HCT116 (cell line): ENCODE results near the gene FAM234B. TPM values are rescaled to one million over a fixed set of nuclear protein-coding genes. Genes with fewer than 3 reads are reported as not detected.
A peak's percentile ranks its signal among the peaks of the same experiment; 100 is the strongest.

Experiments used
- ATAC-seq: fragments of 200-7000 bp; cut with Tn5 transposase; 2 replicates; pipeline ENCODE4 v1.9.1; 2020; ENCODE audit warnings: mild to moderate bottlenecking, moderate library complexity
- BruUV-seq: library from RNA; stranded (reverse); fragments of 400-500 nt; replicated peaks from 2 replicates; lab custom pipeline; 2021; lab: Mats Ljungman, UMichigan
- CTCF ChIA-PET: fragments of 300-600 bp; sonication (Branson Sonifier 250); formaldehyde crosslinking; loops from one replicate; lab custom pipeline; 2021; ENCODE audit warnings: antibody characterized with exemption; lab: Charles Lee
- POLR2A ChIA-PET: fragments of 300-600, 350-600 bp; sonication (Branson Sonifier 250); formaldehyde crosslinking; loops from one replicate; lab custom pipeline; 2021; ENCODE audit warnings: antibody characterized with exemption; lab: Charles Lee
- RAD21 ChIA-PET, 2 experiments: fragments of 300-600 bp; sonication (Branson Sonifier 250); formaldehyde crosslinking; loops; one replicate each; lab custom pipeline; 2023; ENCODE audit warnings: low total read pairs in 2 of 2; ENCODE audit not compliant: uncharacterized antibody in 2 of 2, unreplicated experiment in 2 of 2, low non-redundant PET in 1 of 2; lab: Charles Lee
- DNase-seq: peaks from one replicate; pipeline ENCODE4 v3.0.0-alpha.2; 2010; ENCODE audit warnings: low read depth, low spot score
- H2AFZ ChIP-seq: fragments of 200-600 bp; shearing (Covaris generic), sonication (generic); 2 replicates; pipeline ENCODE4 v1.6.1; 2017; ENCODE audit warnings: low read depth, mixed run types, mixed read lengths, antibody characterized with exemption, low read length; ENCODE audit not compliant: poor library complexity, severe bottlenecking
- H3K27ac ChIP-seq: 2 replicates; pipeline ENCODE4 v1.5.1; 2012; ENCODE audit warnings: low read depth, low read length
- H3K27me3 ChIP-seq: fragments of 200-600 bp; sonication (generic); 2 replicates; pipeline ENCODE4 v1.6.1; 2016; ENCODE audit warnings: mixed run types, low read length, mixed read lengths; ENCODE audit not compliant: insufficient read depth
- H3K36me3 ChIP-seq, 2 experiments: fragments of 200-500 bp in 1 of 2; fragments of 200-600 bp in 1 of 2; sonication (Bioruptor generic) in 1 of 2; sonication (generic) in 1 of 2; 2 replicates each; pipeline versions ENCODE4 v1.5.1 to v1.6.1; 2014 to 2016; ENCODE audit warnings: low read length in 2 of 2, inconsistent platforms in 1 of 2, mixed read lengths in 1 of 2, mixed run types in 1 of 2; ENCODE audit not compliant: insufficient read depth in 2 of 2, control insufficient read depth in 1 of 2
- H3K4me1 ChIP-seq, 2 experiments: fragments of 200-600 bp in 1 of 2; sonication (generic) in 1 of 2; 2 replicates each; pipeline versions ENCODE4 v1.5.1 to v1.6.1; 2012 to 2017; ENCODE audit warnings: low read length in 2 of 2, inconsistent platforms in 1 of 2, mild to moderate bottlenecking in 1 of 2, mixed read lengths in 1 of 2, mixed run types in 1 of 2, moderate library complexity in 1 of 2; ENCODE audit not compliant: insufficient read depth in 2 of 2, control insufficient read depth in 1 of 2
- H3K4me2 ChIP-seq: fragments of 200-600 bp; sonication (generic); 2 replicates; pipeline ENCODE4 v1.6.1; 2017; ENCODE audit warnings: mixed run types, low read length, mixed read lengths
- H3K4me3 ChIP-seq, 2 experiments: fragments of 200-600 bp in 1 of 2; sonication (generic) in 1 of 2; replicated peaks in 1 of 2; 2 replicates each; pipeline ENCODE4 v1.5.1; 2011 to 2016; ENCODE audit warnings: low read length in 2 of 2, control low read depth in 1 of 2, low read depth in 1 of 2, mild to moderate bottlenecking in 1 of 2, mixed read lengths in 1 of 2, mixed run types in 1 of 2
- H3K79me2 ChIP-seq: fragments of 200-600 bp; sonication (generic); 2 replicates; pipeline ENCODE4 v1.6.1; 2017; ENCODE audit warnings: mild to moderate bottlenecking, mixed run types, low read length, moderate library complexity, mixed read lengths; ENCODE audit not compliant: insufficient read depth
- H3K9ac ChIP-seq: fragments of 200-600 bp; sonication (generic); 2 replicates; pipeline ENCODE4 v1.6.1; 2016; ENCODE audit warnings: low read length, mixed read lengths
- H3K9me2 ChIP-seq: fragments of 200-600 bp; sonication (generic), shearing (Covaris generic); 2 replicates; pipeline ENCODE4 v1.6.1; 2017; ENCODE audit warnings: mixed run types, mild to moderate bottlenecking, moderate library complexity; ENCODE audit not compliant: insufficient read depth
- H3K9me3 ChIP-seq, 2 experiments: fragments of 200-500 bp in 1 of 2; fragments of 200-600 bp in 1 of 2; sonication (Bioruptor generic) in 1 of 2; sonication (generic) in 1 of 2; 2 replicates each; pipeline ENCODE4 v1.6.1; 2014 to 2017; ENCODE audit warnings: low read length in 2 of 2, mixed read lengths in 2 of 2, inconsistent platforms in 1 of 2, low read depth in 1 of 2, mild to moderate bottlenecking in 1 of 2, mixed run types in 1 of 2, moderate library complexity in 1 of 2; ENCODE audit not compliant: control insufficient read depth in 1 of 2, insufficient read depth in 1 of 2
- H4K20me1 ChIP-seq: fragments of 200-600 bp; sonication (generic), shearing (Covaris generic); 2 replicates; pipeline ENCODE4 v1.6.1; 2017; ENCODE audit warnings: mixed run types, mild to moderate bottlenecking, moderate library complexity; ENCODE audit not compliant: insufficient read depth
- CEBPB ChIP-seq: IDR thresholded peaks from 2 replicates; pipeline ENCODE4 v1.6.1; 2012; ENCODE audit warnings: low read depth
- EGR1 ChIP-seq: IDR thresholded peaks from 2 replicates; pipeline ENCODE4 v1.6.1; 2012; ENCODE audit warnings: low read depth
- ELF1 ChIP-seq: IDR thresholded peaks from 2 replicates; pipeline ENCODE4 v1.6.1; 2012; ENCODE audit warnings: low read depth, borderline replicate concordance
- EZH2 ChIP-seq: fragments of 200-600 bp; sonication (generic); IDR thresholded peaks from 2 replicates; pipeline ENCODE4 v1.6.1; 2017; ENCODE audit warnings: antibody characterized with exemption, mixed run types
- EZH2phosphoT487 ChIP-seq: fragments of 200-600 bp; IDR thresholded peaks from 2 replicates; pipeline ENCODE4 v1.6.1; 2018; ENCODE audit warnings: antibody characterized with exemption, borderline replicate concordance
- JUND ChIP-seq: IDR thresholded peaks from 2 replicates; pipeline ENCODE4 v1.6.1; 2012
- MAX ChIP-seq: IDR thresholded peaks from 2 replicates; pipeline ENCODE4 v1.6.1; 2012
- REST ChIP-seq: IDR thresholded peaks from 2 replicates; pipeline ENCODE4 v1.6.1; 2012; ENCODE audit warnings: low read depth
- SIN3A ChIP-seq: IDR thresholded peaks from 2 replicates; pipeline ENCODE4 v1.6.1; 2012; ENCODE audit warnings: low read depth
- SRF ChIP-seq: IDR thresholded peaks from 2 replicates; pipeline ENCODE4 v1.6.1; 2012; ENCODE audit warnings: low read depth
- TCF7L2 ChIP-seq: IDR thresholded peaks from 2 replicates; pipeline ENCODE4 v1.7.0; 2011; ENCODE audit warnings: borderline replicate concordance, inconsistent platforms; ENCODE audit not compliant: insufficient read depth, insufficient read length; ENCODE audit errors: extremely low read depth
- ZBTB33 ChIP-seq: IDR thresholded peaks from 2 replicates; pipeline ENCODE4 v1.6.1; 2011; ENCODE audit warnings: mild to moderate bottlenecking, low read length, moderate library complexity; ENCODE audit not compliant: insufficient replicate concordance; ENCODE audit errors: extremely low read depth
- ZFX ChIP-seq: fragments of 450-650 bp; IDR thresholded peaks from 2 replicates; pipeline ENCODE4 v1.6.1; 2017
- ZNF274 ChIP-seq: fragments of 200-500 bp; sonication (Bioruptor generic); IDR thresholded peaks from 2 replicates; pipeline ENCODE4 v1.6.1; 2014; ENCODE audit warnings: mild to moderate bottlenecking, low read depth, low read length, inconsistent platforms
- intact Hi-C: fragments of 100-400 bp; cut with micrococcal nuclease; formaldehyde crosslinking; loops from 2 replicates; pipeline ENCODE4 v1.10.0; 2022
- total RNA-seq: library from RNA; stranded (reverse); gene quantifications from one replicate; pipeline ENCODE4 v1.2.1, GENCODE V29; 2021; ENCODE audit not compliant: unreplicated experiment

The FAM234B gene
- total RNA-seq, 1 experiment from 2014 or later = 15.9 TPM

GRCh38 chr12:13002301-13003097 is 41.7 kb upstream of the FAM234B start:
- Histone ChIP-seq H3K4me2 (no peak overlapping the region), H4K20me1 (no peaks in the 10 kb centered on the region), H3K4me1 (peaks cover 17 to 34% of the 10 kb centered on the region in 2 experiments), H3K79me2 (peaks cover 8% of the 10 kb centered on the region; the same call in 1 of the 2 replicates), H3K27me3 (no peaks in the 10 kb centered on the region), H3K9me3 (no peaks in the 10 kb centered on the region), H3K36me3 (0 out of 4 replicates have a peak, but pooled peaks cover 0 to 2% of the 10 kb centered on the region in 2 experiments), H3K9me2 (no peaks in the 10 kb centered on the region), H3K4me3 (no peak overlapping the region), H3K27ac (no peak overlapping the region), H3K9ac (no peak overlapping the region), H2AFZ (no peak overlapping the region)
- intact Hi-C loops = loop anchor here (5.0 kb wide), 2 partner anchors 95 to 205 kb away; no protein-coding TSS in a partner anchor
- no peak for DNase-seq
- ChIA-PET CTCF (no interaction called here), RAD21 (no interaction called here), POLR2A (no interaction called here)
- ATAC-seq = no peak
- TSS peak; percentile 30 for BruUV-seq
- TF ChIP-seq ZBTB33 (no peak), REST (no peak), ZNF274 (no peak), EGR1 (no peak), EZH2 (no peak), MAX (no peak), SRF (no peak), JUND (no peak), ELF1 (no peak), SIN3A (no peak), TCF7L2 (no peak), EZH2phosphoT487 (no peak), CEBPB (no peak), ZFX (no peak)
- TF ChIP-seq, all 23 proteins: peak for 0
